GM18498 (cell line): ENCODE measurements around the gene HS6ST1.
"Not testable (repeated sequence)": the region's sequence is repeated elsewhere in the genome, so short reads cannot be mapped to it uniquely, and the experiment has no call there.

Experiments used
- ATAC-seq: cut with Tn5 transposase; IDR thresholded peaks from one replicate; pipeline ENCODE4 v1.9.1; 2021; ENCODE audit warnings: mild to moderate bottlenecking, moderate library complexity; ENCODE audit not compliant: unreplicated experiment

HS6ST1 gene

DNA sequence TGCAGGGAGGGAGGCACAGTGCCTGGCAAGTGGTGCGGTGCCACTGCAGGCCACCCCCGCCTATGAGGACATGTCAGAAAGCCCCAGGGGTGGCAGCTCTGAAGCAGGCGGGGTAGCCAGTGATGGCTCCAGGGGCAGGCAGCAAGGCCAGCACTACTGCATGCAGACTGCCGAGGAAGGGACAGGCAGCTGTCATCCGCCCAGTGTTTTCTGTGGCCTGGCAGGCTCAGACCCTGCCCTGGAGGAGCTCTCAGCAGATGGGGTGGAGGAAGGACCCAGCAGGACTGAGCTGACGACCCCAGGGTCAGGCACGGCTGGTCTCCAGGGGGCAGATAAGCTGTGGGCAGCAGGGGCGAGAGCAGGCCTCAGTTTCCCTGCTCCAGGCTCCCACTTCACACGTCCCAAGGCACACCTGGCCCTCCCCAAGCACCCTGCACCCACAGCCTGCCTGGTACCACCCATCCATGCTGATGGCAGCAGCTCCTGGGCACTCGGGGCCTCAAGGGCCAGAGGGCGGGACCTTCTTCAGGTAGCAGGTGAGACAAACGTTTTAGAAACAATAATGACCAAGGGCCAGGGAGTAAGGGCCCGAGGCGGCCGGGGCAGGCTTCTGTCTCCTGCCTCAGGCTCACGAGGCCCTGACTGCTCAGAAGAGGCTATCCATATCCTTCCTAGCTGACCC is 48.5 kb downstream of the HS6ST1 start:
- ATAC-seq, result no peak

DNA sequence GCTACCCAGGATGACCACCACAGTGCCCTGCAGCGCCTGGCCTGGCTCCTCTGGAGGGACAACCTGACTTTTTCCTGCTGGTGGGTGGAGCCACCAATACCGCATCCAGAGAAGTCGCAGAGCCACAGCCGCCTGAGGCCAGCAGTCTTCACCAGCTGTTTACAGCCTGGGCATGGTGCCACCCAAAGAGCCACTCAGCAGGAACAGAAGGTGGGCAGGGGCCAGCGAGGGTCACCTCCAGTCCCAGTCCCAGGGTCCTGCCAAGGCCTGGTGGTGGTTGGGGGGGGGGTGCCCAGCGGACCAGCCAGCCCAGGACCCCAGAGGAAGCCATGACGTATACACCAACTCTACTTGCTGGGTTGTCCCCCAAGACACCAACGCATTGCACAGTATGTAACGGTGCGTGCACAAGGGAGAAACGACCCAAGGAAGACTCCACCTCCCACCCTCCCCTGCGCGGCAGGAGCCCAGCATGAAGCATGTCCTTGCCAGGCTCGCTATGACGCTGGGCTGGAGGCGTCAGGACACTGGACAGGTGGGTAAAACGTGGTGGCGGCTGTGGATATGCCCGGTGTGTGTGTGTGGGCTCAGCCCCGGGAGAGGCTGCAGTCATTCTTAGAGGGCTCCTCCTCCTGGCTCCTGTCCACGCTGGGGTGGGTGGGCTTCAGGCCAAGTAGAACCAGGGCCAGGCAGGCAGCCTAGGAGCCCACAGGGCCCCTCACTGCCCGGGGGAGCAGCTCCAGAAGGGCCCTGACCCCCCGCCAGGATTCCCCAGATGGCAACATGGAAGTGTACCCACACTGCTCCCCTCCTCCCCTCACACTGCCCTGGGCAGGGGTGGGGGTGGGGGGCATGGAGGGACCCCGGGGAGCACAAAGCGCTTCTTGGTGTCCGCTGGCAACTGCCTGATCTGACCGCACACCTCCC is 49.3 kb downstream of the HS6ST1 start:
- ATAC-seq, result no peak

DNA sequence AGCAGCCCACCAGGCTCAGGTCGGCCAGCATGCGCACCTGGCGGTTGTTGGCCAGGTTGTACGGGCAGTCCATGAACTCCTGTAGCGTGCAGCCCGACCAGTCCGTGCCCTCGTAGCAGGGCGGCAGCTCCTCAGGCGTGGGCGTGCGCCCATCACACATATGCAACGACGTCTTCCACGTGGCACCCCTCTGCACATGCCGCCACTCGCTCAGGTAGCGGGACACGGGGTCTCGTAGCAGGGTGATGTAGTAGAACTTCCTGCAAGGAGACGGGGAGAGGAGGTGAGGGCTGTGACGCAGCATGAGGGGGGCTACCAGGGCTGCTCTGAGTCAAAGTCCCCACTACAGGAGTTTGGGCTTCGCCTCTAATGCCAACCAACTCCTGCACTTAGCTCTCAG is 50.1 kb downstream of the HS6ST1 start:
- not testable (repeated sequence) for ATAC-seq

DNA sequence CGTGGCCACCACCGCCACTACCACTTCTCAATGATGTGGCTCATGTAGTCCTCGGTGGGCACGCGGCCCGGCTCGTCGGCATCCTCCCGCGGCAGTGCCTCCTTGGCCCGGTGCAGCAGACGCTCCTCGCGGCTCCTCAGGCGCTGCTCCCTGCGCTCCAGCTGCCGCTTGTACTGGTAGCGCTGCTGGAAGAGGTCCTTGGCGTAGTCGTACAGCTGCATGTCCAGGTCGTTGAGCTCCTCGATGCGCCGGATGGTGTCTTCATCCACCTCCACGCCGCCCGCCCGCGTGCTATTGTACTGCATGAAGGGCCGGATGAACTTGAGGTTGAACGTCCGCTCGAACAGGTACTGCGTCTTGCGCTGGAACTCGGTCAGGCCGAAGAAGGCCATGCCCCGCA is 50.5 kb downstream of the HS6ST1 start:
- ATAC-seq, result not testable (repeated sequence)

DNA sequence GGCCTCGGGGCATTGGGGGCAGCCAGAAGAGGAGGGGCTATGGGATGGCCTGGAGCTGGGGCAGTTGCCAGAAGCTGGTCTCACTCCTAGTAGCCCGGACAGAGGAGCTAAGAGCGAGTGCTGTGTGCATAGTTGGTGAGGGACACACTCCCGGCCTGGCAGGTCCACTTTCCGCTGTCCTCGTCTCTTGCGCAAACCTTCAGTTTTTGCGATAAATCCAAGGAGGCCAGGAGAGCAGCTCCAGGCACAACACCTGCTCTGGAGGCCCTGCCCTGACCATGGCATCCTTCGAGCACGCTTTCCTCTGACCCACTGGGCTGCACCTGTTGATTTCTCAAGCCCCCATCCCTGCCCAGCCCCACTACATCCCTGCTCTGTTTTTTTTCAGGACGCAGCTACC is 51.0 kb downstream of the HS6ST1 start:
- ATAC-seq, result not testable (repeated sequence)

DNA sequence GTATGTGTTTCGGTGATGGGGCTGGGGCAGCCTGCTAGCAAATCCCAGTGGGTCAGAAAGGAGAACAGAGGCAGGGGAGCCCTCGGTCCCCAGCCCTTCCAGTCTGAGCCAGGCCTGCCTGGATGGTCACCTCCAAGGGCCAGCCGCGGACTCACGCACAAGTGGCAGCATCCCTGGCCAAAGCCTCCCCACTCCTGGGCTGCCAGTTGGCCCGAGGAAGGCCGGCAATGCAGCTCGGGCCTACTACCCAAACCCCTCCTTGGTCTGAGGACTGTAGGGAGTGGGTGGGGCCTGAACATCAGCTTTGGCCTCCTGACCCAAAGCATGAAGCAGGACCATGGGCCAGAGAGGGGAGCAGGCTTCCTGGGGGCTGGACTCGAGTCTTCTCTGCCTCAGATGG is 51.5 kb downstream of the HS6ST1 start:
- not testable (repeated sequence) for ATAC-seq

DNA sequence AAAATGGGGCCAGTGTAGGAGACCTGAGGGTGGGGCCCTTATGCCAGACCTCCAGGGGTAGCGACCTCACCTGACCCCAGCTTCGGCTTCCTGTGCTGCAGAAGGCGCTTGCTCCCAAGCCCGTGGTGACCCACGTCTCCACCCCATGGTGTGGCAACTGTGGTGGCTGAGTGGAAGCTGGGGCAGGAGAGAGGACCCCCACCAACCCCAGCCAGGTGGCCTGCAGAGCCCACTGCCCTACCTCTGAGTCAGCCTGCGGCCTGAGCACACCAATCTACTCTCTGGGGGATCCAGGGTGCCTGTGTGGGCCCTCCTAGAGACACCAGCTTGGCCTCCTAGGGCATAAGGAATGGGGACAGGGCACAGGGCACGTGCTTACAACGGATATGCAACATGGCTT is 52.2 kb downstream of the HS6ST1 start:
- ATAC-seq, result not testable (repeated sequence)

DNA sequence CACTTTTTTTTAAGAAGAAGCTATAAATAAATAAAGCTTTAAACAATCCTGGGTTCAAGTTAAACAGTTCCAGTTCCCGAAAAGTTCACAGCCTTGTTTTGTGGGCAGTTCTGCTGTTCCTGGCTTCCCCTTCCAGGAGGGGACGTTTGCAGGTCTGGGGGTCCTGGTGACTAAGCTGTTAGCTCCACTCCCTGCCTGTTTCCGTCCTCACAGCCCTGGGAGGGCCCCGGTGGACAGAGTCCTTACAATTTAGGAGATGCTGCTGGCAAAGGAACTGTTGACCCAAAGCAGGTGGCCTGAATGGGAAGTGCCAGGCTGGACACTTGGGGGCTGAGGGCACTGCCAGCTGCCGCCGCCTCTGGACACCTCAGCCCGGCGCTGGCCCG is 53.1 kb downstream of the HS6ST1 start:
- ATAC-seq, result not testable (repeated sequence)

DNA sequence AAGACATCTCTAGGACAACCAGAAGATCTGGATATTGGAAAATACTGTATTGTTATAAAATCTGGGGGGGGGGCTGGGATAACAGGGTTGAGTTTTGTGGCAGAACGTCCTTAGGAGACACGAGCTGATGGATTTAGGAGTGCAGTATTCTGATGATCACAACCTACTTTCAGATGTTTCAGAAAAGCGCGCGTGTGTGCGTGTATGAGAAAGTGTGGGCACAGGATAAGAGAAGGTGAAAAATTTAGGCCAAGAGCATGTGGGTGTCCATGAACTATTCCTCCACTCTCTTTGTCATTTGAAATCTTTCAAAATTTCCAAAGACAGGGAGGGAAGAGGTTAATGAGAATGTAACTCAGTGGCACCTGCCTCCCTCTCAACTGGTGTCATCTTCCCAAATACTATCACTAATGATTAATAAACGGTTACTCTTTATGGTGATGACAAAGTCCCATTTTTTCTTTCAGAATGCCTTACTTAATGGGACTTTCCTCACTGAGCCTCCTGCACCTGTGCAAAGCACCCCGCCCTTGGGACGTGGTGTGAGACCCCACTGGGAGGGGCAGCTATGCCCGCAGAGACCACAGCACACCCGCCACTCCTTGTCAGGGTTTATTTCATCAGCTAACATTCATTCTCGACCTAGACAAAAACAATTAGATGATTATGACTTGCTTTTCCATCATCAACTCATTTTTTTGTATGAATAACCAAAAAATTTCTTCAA is 53.6 kb downstream of the HS6ST1 start:
- no peak for ATAC-seq

DNA sequence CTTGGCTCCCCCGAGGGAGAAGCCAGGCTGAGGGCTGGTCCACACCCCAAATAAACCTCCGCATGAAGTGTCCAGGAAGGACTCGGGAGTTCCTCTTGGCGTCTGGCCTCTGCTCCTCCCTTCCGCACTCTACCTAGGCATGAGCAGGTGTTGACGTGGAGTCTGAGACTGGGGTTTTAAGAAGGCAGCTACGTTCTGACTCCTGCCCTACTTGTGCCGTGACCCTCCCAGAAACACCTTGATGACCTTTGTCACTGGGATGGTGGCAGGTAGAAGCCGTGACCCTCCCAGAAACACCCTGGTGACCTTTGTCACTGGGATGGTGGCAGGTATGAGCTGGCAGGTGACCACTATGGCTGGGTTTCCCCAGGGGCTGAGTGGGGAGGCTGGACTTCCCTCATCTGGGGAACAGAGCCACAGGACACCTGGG is 54.8 kb downstream of the HS6ST1 start:
- no peak for ATAC-seq

DNA sequence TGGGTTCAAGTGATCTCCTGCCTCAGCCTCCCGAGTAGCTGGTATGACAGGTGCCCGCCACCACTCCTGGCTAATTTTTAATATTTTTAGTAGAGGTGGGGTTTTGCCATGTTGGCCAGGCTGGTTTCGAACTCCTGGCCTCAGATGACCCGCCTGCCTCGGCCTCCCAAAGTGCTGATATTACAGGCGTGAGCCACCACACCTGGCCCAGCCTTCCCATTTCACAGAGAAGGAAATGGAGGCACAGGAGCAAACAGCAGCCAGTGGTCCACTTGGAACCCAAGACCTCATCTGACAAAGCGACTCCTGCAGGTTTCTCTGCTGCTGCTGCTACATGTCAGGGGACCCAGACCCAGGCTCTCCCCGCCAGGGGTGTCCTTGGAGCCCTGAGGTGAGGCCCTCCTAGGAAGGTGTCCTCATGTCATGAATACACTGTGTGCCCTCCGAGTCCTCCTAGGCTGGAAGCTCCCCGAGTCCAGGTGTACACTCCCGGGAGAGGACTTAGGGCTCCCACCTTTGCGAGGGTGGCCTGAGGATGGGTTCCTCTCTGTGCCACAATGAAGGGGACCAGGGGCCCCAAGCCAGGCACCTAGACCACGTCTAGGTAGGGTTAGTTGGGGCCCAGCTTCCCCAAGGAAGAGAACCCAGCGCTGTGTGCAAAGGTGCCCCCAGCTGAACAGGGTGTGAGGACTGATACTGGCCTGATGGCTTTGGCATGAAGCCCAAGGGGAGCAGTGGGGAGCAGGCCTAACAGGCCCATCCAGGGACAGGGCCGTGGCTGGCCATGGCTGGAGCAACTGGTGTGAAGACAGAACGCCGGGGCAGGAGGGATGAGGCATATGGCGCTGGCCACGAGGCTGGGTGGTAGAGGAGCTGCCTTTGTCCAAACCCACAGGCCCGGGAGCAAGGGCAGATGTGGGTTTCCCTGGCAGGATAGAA is 56.1 kb downstream of the HS6ST1 start:
- no peak for ATAC-seq

DNA sequence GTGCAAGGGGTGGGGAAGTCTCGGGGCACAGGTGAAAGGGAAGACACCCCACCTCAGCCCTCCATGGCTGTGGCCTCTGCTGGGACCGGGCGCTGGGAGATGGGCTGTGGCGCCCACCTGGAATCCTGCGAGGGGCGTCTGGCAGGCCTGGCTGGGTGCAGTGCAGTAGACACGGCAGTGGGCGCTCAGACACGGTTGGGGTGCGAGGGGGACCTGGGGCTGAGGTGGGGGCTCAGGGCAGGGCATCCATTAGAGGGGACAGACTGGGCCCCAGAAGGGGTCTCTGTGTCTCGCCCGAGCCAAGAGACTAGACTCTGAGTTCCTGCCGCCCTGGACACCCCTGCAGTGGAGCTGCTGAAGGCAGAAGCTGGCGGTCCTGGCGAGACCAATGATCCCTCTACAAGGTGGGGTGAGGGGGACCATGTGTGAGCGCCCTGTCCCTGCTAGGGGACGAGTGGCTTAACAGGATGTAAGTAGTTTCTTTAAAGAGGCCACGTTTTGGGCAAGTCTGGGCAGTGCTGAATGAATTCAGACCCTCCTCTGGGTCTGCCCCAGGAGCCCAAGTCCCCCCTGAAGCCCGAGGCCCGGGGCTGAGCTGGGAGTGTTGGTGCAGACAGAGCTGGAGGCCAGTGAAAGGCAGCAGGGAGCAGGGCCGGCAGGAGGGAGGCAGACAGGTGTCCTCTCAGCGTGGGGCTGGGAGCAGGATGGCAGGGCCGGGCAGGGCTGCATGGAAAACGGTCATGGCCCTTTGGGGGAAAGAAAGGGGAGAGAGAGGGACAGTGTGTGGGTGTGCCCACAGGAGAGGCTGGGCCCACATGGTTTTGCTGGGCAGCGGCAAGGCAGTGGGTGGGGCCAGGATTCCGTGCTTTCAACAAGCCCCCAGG is 57.2 kb downstream of the HS6ST1 start:
- no peak for ATAC-seq

DNA sequence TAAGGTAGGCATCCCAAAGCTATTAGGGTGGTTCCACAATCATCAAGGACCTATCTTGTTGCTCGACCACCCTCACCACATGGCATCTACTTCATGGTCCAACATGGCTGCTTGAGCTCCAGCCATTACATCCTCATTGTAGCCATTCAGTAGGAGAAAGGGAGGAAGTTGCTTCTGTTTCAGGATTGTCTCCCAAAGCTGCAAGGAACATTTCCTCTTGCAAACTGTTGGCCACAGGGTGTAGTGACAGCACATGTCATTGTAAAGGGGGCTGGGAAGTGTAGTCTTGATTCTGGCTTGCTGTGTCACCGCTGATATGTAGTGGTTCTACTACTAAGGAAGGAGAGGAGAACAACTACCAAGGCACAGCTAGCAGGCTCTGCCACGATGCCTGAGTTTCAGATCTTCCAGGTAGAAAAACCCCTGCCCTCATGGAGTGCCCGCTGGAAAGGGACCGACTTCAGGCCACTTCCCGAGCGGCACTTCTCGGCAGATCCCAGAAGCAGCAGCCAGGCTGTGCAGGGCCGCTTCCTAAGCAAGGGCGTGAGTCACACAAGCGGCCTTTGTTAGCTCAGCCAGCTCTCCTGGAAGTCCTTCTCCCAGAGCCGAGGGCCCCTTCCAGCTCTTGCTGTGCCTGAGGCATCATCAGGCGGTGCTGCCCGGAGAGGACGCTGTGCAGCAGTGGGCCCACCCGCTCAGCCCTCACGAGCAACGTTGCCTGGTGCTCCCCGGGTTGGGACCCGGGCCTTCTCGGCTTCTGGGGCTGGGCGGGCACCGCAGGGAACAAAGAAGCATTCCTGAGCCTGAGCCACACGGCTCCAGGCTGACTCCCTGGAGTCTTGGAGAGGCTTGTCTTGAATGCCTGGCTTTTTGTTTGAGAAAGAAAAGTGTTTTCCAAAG is 58.2 kb downstream of the HS6ST1 start:
- no peak for ATAC-seq

DNA sequence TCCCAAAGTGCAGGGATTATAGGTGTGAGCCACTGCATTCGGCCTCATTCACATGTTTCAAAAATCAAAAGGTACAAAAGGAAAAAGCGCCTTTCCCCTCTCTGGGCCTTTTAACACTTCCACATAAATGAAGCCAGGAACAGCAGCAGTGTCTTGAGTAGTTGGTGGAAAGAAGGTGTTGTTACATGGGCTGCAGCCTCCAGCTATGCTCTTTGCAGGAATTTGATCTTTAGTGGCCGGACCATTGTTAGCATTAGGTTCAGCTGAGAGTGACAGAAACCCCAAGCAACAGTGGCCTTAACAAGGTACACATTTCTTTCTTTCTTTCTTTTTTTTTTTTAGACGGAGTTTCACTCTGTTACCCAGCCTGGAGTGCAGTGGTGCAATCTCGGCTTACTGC is 59.1 kb downstream of the HS6ST1 start:
- no peak for ATAC-seq

DNA sequence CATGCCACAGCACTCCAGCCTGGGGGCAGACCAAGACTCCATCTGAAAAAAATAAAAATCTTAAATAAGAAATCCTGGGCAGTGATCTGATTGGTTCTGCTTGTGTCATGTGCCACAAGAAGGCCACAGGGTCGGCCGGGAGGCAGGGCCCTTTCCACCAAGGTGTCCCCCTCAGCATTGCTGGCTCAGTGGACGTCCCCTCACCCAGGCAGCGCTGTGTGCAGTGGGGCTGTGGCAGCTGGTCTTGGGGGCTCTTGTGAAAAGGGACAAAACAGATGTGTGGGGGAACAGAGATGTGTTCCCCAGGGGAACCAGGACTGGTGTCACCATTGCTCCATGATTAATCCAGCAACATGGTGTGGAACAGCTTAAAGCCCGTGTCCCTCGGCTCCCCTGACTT is 60.5 kb downstream of the HS6ST1 start:
- ATAC-seq, result no peak

DNA sequence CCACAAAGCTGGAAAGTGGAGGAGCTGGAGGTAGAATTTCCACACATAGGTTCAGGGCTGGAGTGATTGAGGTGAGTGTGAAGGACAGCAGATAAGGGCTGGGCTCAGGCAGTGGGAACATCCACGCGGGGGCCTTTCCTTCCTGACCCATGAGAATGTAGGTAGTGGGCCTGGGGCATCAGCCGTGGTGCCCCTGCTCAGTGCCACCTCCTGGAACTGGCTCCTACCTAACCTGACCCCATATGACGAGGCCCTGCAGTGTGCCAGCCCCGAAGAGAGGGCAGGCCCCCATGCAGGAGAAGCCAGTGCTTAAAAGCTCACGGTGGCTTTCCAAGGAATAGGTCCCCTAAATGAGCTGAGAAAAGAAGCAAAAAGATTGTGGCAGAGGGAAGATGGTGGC is 66.2 kb downstream of the HS6ST1 start:
- no peak for ATAC-seq

DNA sequence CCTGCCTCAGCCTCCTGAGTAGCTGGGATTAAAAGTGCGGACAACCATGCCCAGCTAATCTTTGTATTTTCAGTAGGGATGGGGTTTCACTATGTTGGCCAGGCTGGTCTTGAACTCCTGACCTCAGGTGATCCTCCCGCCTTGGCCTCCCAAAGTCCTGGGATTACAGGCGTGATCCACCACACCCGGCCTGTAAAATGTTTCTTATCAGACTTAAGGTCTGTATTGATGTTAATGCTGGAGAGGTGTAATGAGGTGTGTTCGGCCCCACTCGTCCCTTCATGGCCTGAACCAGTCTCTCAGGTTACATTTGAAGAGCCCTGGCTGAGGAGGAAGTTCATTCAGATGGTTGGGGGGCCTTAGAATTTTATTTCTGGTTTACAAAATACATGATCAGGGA is 66.6 kb downstream of the HS6ST1 start:
- not testable (repeated sequence) for ATAC-seq

DNA sequence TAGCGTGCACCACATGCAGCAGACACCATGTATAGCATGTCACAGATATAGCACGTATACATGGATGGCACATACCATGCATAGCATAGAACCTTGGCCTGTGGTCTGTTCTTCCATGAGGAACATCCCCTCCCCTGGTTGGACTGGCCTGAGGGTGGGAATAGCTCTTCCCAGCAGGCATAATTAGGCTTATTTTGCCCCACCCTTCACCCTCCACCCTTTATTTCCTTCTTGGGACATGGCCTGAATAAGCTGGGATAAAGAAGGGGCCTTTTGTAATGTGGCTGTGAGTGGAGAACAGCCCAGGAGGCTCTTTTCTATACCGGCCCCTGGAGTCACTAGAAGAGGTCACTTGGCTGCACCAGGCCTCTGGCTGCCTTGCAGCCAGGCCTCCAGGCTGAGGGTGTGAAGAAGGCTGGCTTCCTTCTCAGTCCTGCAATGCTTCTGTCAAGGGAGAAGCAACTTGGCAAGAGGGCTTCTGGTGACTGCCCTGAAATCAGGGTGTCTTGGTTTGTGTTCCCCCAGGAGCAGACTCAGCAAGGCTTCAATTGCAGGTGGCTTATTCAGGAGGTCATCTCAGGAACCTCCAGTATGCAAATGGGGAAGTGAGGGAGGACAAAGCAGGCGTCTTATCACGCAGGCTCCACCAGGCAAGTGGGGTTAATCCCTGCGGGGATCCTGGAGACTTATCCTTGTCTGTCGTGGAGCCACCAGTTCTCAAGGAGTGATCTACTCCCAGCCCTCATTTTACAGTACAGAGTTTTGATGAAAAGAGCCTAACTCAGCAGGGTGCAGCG is 68.2 kb downstream of the HS6ST1 start:
- ATAC-seq, result no peak
